ENCODE data around the gene CCDC27.
"Not testable (repeated sequence)": the region's sequence is repeated elsewhere in the genome, so short reads cannot be mapped to it uniquely, and the experiment has no call there.

GRCh38 chr1:3724416-3725030, 27.7 kb upstream of the CCDC27 start:
- TF ChIP-seq CTCF (conservative IDR thresholded peaks at IDR 0.05; ENCODE audit: low read length), result peak; percentile 97
- TF ChIP-seq EZH2phosphoT487 (IDR thresholded peaks at IDR 0.05; ENCODE audit: borderline replicate concordance), result not testable (repeated sequence)
